Measurements from ENCODE around the gene BABAM2.
"Not testable (repeated sequence)": the region's sequence is repeated elsewhere in the genome, so short reads cannot be mapped to it uniquely, and the experiment has no call there.

Gene BABAM2

DNA sequence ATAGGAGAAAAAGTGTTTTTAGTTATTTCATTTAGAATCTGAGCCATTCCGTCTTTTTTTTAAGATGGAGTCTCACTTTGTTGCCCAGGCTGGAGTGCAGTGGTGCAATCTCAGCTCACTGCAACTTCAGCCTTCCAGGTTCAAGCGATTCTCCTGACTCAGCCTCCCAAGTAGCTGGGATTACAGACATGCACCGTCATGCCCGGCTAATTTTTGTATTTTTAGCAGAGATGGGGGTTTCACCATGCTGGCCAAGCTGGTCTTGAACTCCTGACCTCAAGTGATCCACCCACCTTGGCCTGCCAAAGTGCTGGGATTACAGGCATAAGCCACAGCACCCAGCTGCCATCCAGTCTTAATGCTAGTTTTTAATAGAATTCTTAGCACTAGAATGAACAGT, 364.7 kb downstream of the BABAM2 start:
- H3K4me1 ChIP-seq (ENCODE audit: control insufficient read depth, insufficient read depth, low read length, poor library complexity, severe bottlenecking); H3K36me3 ChIP-seq (ENCODE audit: control insufficient read depth, insufficient read depth, low read length); H3K9me3 ChIP-seq (ENCODE audit: control insufficient read depth, low read length); H3K27ac ChIP-seq (ENCODE audit: low read depth, low read length, severe bottlenecking); H3K4me3 ChIP-seq (ENCODE audit: extremely low read depth, insufficient read depth, low read length, poor library complexity, severe bottlenecking): not testable (repeated sequence)
- 87 to 100% methylated on average over 1 to 2 of the region's 4 CpGs for WGBS, 2 experiments (ENCODE audit: insufficient coverage in 2 of 2)

DNA sequence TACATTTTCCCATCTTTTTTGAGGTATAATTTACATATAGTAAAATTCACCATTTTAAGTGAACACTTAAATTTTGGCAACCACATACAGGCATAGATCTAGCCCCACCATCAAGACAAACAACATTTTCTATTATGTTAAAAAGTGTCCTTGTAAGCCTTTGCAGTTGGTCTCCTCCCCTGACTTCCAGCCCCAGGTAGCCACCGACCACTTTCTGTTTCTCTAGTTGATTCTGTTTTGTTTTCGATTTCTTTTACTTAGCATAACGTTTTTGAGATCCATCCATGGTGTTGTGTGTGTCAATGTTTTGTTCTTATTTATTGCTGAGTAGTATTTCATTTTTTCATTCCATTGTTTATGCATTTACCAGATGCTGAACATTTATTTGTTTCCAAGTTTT, 366.7 kb downstream of the BABAM2 start:
- Histone ChIP-seq H3K9me3 (ENCODE audit: control insufficient read depth, low read length) (no peaks in the 10 kb centered on the region), H3K27ac (ENCODE audit: low read depth, low read length, severe bottlenecking) (no peak overlapping the region), H3K4me3 (ENCODE audit: extremely low read depth, insufficient read depth, low read length, poor library complexity, severe bottlenecking) (no peak overlapping the region), H3K4me1 (ENCODE audit: control insufficient read depth, insufficient read depth, low read length, poor library complexity, severe bottlenecking) (no peaks in the 10 kb centered on the region), H3K36me3 (ENCODE audit: control insufficient read depth, insufficient read depth, low read length) (no peaks in the 10 kb centered on the region)
- no CpG with 5 or more reads among the region's 3 CpGs for WGBS, 2 experiments (ENCODE audit: insufficient coverage in 2 of 2)

GRCh38 chr2:28259226-28259625, 368.7 kb downstream of the BABAM2 start:
- not testable (repeated sequence) for H3K4me1 ChIP-seq (ENCODE audit: control insufficient read depth, insufficient read depth, low read length, poor library complexity, severe bottlenecking); H3K9me3 ChIP-seq (ENCODE audit: control insufficient read depth, low read length); H3K27ac ChIP-seq (ENCODE audit: low read depth, low read length, severe bottlenecking); H3K36me3 ChIP-seq (ENCODE audit: control insufficient read depth, insufficient read depth, low read length); H3K4me3 ChIP-seq (ENCODE audit: extremely low read depth, insufficient read depth, low read length, poor library complexity, severe bottlenecking)
- WGBS, 2 experiments (ENCODE audit: insufficient coverage in 2 of 2): 90% methylated on average over 2 of the region's 5 CpGs; no CpG with 5 or more reads in 1 of the 2 experiments

- Histone ChIP-seq H3K27ac (ENCODE audit: low read depth, low read length, severe bottlenecking) (no peak overlapping the region), H3K4me3 (ENCODE audit: extremely low read depth, insufficient read depth, low read length, poor library complexity, severe bottlenecking) (no peak overlapping the region), H3K9me3 (ENCODE audit: control insufficient read depth, low read length) (no peaks in the 10 kb centered on the region), H3K36me3 (ENCODE audit: control insufficient read depth, insufficient read depth, low read length) (no peaks in the 10 kb centered on the region), H3K4me1 (ENCODE audit: control insufficient read depth, insufficient read depth, low read length, poor library complexity, severe bottlenecking) (peaks cover 8% of the 10 kb centered on the region)
- 76 to 86% methylated on average over 2 to 4 of the region's 5 CpGs for WGBS, 2 experiments (ENCODE audit: insufficient coverage in 2 of 2)
Measured at GRCh38 chr2:28263690-28264089, 373.2 kb downstream of the BABAM2 start.

- H3K4me3 ChIP-seq (ENCODE audit: extremely low read depth, insufficient read depth, low read length, poor library complexity, severe bottlenecking): no peak overlapping the region
- H3K9me3 ChIP-seq (ENCODE audit: control insufficient read depth, low read length): no peaks in the 10 kb centered on the region
- H3K4me1 ChIP-seq (ENCODE audit: control insufficient read depth, insufficient read depth, low read length, poor library complexity, severe bottlenecking): peaks cover 35% of the 10 kb centered on the region
- WGBS, 2 experiments (ENCODE audit: insufficient coverage in 2 of 2): no CpG with 5 or more reads among the region's 1 CpG
- H3K27ac ChIP-seq (ENCODE audit: low read depth, low read length, severe bottlenecking): no peak overlapping the region
- no peaks in the 10 kb centered on the region for H3K36me3 ChIP-seq (ENCODE audit: control insufficient read depth, insufficient read depth, low read length)
Measured at GRCh38 chr2:28267282-28267681, 376.8 kb downstream of the BABAM2 start.

DNA sequence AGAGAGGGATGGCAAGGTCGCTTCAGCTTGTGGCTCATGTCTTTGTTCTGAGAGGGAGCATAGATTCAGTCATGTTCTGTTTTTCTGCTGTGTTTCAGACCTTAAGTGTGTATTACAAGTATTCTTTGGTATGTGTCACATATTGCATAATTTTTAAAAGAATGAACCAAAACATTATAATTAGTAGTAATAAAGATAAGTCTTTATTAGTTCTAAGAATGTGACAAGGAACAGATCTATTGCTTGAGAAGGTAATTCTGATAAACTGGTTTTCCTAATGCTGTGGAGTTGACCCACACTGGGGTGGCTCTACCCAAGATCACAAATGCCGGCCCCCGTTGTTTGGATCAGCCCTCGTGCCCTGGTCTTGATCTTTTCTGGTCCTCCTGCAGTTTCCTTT, 377.9 kb downstream of the BABAM2 start:
- peaks cover 35% of the 10 kb centered on the region for H3K4me1 ChIP-seq (ENCODE audit: control insufficient read depth, insufficient read depth, low read length, poor library complexity, severe bottlenecking)
- WGBS, 2 experiments (ENCODE audit: insufficient coverage in 2 of 2): 93 to 98% methylated on average over 4 of the region's 4 CpGs
- no peak overlapping the region for H3K4me3 ChIP-seq (ENCODE audit: extremely low read depth, insufficient read depth, low read length, poor library complexity, severe bottlenecking)
- H3K36me3 ChIP-seq (ENCODE audit: control insufficient read depth, insufficient read depth, low read length): no peaks in the 10 kb centered on the region
- no peaks in the 10 kb centered on the region for H3K9me3 ChIP-seq (ENCODE audit: control insufficient read depth, low read length)
- peak overlapping the region; percentile 85 for H3K27ac ChIP-seq (ENCODE audit: low read depth, low read length, severe bottlenecking)

DNA sequence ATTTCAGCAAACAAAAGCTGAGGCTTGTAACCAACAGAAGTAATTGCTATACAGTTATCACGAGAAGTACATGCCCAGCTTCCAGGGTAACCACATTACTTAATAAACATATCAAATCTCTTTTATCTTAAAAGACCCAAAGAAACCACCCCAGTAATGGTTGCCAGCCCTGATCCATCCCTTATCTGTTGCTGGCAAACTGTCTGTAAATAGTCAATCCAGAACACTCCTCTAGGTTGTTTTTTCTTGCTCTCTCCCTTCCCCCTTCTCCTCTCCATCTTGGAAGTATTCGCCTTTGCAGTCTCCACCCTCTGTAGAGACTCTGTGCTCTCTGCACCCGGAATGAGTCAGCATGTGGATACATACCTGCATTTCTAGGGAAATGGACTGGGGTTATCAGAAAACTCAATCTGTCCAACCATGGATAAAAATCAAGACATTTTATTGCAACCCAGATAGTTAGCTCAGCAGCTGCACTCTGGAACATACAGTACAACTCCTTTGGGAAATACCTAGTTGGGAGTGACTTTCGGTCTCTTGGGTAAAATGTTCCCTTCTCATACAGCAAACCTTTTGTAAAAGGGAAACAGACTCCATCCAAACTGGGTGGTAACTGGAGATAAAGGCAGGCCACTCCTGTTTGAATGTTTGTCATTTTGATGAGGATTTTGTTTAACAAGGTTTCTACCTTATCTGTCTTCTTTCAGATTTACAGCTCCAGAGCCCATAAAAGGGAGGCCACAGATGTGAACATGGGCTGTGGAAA, 378.7 kb downstream of the BABAM2 start:
- H3K36me3 ChIP-seq (ENCODE audit: control insufficient read depth, insufficient read depth, low read length): no peaks in the 10 kb centered on the region
- peak overlapping the region; percentile 85 for H3K27ac ChIP-seq (ENCODE audit: low read depth, low read length, severe bottlenecking)
- no peaks in the 10 kb centered on the region for H3K9me3 ChIP-seq (ENCODE audit: control insufficient read depth, low read length)
- H3K4me1 ChIP-seq (ENCODE audit: control insufficient read depth, insufficient read depth, low read length, poor library complexity, severe bottlenecking): peaks cover 40% of the 10 kb centered on the region
- H3K4me3 ChIP-seq (ENCODE audit: extremely low read depth, insufficient read depth, low read length, poor library complexity, severe bottlenecking): no peak overlapping the region
- WGBS, 2 experiments (ENCODE audit: insufficient coverage in 2 of 2): 83 to 100% methylated on average over 1 to 2 of the region's 4 CpGs

DNA sequence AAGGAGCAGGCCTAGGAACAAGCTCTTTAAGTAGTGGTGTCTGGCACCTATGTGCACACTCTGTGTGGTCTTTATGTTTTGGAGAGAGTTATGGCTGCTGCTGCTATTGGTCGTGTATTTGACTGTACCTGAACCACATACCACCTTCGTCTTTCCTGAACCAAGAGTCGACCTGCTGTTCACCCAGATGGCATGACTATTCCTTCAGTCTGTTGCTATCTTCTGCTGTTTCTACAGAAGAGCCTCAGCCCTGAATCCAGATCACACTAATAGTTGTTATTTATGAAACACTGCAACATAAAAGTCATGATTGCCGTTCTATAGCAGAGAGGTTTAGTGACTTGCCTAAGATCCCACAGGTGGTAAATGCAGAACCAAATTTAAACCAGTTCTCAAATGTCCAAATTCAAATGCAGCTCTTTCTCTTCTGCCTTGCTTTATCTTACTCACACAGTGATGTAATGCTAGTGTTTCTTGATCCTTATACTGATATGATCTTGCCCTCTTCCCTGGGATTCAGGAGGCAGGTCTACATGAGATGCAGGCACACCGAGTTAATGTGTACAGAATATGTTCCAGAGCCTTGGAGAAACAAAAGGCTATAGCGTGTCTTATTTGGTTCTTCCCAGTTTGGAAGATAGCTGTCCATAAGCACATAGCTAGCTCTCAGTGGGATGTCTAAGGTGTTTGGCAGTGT, 380.1 kb downstream of the BABAM2 start:
- 92 to 98% methylated on average over 4 to 6 of the region's 6 CpGs for WGBS, 2 experiments (ENCODE audit: insufficient coverage in 2 of 2)
- H3K9me3 ChIP-seq (ENCODE audit: control insufficient read depth, low read length): no peaks in the 10 kb centered on the region
- peak overlapping the region; percentile 18 for H3K27ac ChIP-seq (ENCODE audit: low read depth, low read length, severe bottlenecking)
- H3K4me3 ChIP-seq (ENCODE audit: extremely low read depth, insufficient read depth, low read length, poor library complexity, severe bottlenecking): no peak overlapping the region
- H3K4me1 ChIP-seq (ENCODE audit: control insufficient read depth, insufficient read depth, low read length, poor library complexity, severe bottlenecking): peaks cover 53% of the 10 kb centered on the region
- no peaks in the 10 kb centered on the region for H3K36me3 ChIP-seq (ENCODE audit: control insufficient read depth, insufficient read depth, low read length)

DNA sequence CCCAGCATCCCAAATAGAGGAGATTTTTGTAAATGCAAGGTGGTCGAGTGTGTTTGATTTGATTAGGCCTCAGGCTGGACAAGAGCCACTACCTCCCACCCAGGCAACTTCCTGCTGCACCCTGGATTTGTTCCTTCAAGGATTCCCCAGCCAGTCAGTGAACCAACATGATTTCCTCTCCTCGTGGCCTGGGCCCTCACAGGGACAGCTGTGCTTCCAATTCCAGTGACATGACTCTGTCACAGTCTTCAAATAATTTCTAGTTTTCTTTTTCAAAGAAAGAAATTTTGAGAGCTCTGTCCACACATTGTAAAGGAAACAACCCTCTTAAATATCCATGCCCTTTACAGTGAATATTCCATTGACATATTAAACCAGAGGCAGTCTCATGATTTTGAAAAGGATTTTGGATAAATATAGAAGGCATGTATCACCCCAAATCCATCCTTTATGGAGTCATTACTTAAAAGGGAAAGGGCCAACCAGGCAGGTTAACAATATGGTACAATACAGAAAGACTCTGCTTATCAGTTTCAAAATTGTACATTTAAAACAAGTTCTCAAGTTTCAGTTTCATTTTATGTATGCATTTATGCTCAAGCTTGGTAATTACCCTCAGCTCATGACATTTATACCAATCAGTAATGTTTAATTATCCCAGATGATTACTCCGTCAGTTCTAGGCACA, 380.8 kb downstream of the BABAM2 start:
- Histone ChIP-seq H3K4me1 (ENCODE audit: control insufficient read depth, insufficient read depth, low read length, poor library complexity, severe bottlenecking) (peaks cover 58% of the 10 kb centered on the region), H3K36me3 (ENCODE audit: control insufficient read depth, insufficient read depth, low read length) (no peaks in the 10 kb centered on the region), H3K27ac (ENCODE audit: low read depth, low read length, severe bottlenecking) (peak overlapping the region; percentile 14), H3K4me3 (ENCODE audit: extremely low read depth, insufficient read depth, low read length, poor library complexity, severe bottlenecking) (no peak overlapping the region), H3K9me3 (ENCODE audit: control insufficient read depth, low read length) (no peaks in the 10 kb centered on the region)
- 86 to 91% methylated on average over 2 of the region's 3 CpGs for WGBS, 2 experiments (ENCODE audit: insufficient coverage in 2 of 2)

- H3K36me3 ChIP-seq (ENCODE audit: control insufficient read depth, insufficient read depth, low read length): no peaks in the 10 kb centered on the region
- H3K9me3 ChIP-seq (ENCODE audit: control insufficient read depth, low read length): no peaks in the 10 kb centered on the region
- no peak overlapping the region for H3K27ac ChIP-seq (ENCODE audit: low read depth, low read length, severe bottlenecking)
- peaks cover 62% of the 10 kb centered on the region for H3K4me1 ChIP-seq (ENCODE audit: control insufficient read depth, insufficient read depth, low read length, poor library complexity, severe bottlenecking)
- H3K4me3 ChIP-seq (ENCODE audit: extremely low read depth, insufficient read depth, low read length, poor library complexity, severe bottlenecking): no peak overlapping the region
Measured at GRCh38 chr2:28271919-28272250, 381.4 kb downstream of the BABAM2 start.

- Histone ChIP-seq H3K9me3 (ENCODE audit: control insufficient read depth, low read length) (no peaks in the 10 kb centered on the region), H3K4me1 (ENCODE audit: control insufficient read depth, insufficient read depth, low read length, poor library complexity, severe bottlenecking) (peaks cover 54% of the 10 kb centered on the region), H3K4me3 (ENCODE audit: extremely low read depth, insufficient read depth, low read length, poor library complexity, severe bottlenecking) (no peak overlapping the region), H3K36me3 (ENCODE audit: control insufficient read depth, insufficient read depth, low read length) (no peaks in the 10 kb centered on the region), H3K27ac (ENCODE audit: low read depth, low read length, severe bottlenecking) (no peak overlapping the region)
- 94 to 100% methylated on average over 5 to 6 of the region's 6 CpGs for WGBS, 2 experiments (ENCODE audit: insufficient coverage in 2 of 2)
Measured at GRCh38 chr2:28273751-28274150, 383.2 kb downstream of the BABAM2 start.

Measured in mesodermal cell (in vitro differentiated cells).